ENCODE results near the gene DPP6.

- TF ChIP-seq, protein P1, sequence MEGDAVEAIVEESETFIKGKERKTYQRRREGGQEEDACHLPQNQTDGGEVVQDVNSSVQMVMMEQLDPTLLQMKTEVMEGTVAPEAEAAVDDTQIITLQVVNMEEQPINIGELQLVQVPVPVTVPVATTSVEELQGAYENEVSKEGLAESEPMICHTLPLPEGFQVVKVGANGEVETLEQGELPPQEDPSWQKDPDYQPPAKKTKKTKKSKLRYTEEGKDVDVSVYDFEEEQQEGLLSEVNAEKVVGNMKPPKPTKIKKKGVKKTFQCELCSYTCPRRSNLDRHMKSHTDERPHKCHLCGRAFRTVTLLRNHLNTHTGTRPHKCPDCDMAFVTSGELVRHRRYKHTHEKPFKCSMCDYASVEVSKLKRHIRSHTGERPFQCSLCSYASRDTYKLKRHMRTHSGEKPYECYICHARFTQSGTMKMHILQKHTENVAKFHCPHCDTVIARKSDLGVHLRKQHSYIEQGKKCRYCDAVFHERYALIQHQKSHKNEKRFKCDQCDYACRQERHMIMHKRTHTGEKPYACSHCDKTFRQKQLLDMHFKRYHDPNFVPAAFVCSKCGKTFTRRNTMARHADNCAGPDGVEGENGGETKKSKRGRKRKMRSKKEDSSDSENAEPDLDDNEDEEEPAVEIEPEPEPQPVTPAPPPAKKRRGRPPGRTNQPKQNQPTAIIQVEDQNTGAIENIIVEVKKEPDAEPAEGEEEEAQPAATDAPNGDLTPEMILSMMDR (IDR thresholded peaks at IDR 0.05) = no peak
- no peak for TF ChIP-seq FOXJ3 (CRISPR knock-in tag; IDR thresholded peaks at IDR 0.05)
- no peak for TF ChIP-seq MAX (IDR thresholded peaks at IDR 0.05; ENCODE audit: low read depth)
- no peak for TF ChIP-seq TAF1 (IDR thresholded peaks at IDR 0.05; ENCODE audit: borderline replicate concordance, low read depth, low read length)
- TF ChIP-seq, protein P2, sequence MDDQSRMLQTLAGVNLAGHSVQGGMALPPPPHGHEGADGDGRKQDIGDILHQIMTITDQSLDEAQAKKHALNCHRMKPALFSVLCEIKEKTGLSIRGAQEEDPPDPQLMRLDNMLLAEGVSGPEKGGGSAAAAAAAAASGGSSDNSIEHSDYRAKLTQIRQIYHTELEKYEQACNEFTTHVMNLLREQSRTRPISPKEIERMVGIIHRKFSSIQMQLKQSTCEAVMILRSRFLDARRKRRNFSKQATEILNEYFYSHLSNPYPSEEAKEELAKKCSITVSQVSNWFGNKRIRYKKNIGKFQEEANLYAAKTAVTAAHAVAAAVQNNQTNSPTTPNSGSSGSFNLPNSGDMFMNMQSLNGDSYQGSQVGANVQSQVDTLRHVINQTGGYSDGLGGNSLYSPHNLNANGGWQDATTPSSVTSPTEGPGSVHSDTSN (IDR thresholded peaks at IDR 0.05) = no peak
- TF ChIP-seq, protein P3, sequence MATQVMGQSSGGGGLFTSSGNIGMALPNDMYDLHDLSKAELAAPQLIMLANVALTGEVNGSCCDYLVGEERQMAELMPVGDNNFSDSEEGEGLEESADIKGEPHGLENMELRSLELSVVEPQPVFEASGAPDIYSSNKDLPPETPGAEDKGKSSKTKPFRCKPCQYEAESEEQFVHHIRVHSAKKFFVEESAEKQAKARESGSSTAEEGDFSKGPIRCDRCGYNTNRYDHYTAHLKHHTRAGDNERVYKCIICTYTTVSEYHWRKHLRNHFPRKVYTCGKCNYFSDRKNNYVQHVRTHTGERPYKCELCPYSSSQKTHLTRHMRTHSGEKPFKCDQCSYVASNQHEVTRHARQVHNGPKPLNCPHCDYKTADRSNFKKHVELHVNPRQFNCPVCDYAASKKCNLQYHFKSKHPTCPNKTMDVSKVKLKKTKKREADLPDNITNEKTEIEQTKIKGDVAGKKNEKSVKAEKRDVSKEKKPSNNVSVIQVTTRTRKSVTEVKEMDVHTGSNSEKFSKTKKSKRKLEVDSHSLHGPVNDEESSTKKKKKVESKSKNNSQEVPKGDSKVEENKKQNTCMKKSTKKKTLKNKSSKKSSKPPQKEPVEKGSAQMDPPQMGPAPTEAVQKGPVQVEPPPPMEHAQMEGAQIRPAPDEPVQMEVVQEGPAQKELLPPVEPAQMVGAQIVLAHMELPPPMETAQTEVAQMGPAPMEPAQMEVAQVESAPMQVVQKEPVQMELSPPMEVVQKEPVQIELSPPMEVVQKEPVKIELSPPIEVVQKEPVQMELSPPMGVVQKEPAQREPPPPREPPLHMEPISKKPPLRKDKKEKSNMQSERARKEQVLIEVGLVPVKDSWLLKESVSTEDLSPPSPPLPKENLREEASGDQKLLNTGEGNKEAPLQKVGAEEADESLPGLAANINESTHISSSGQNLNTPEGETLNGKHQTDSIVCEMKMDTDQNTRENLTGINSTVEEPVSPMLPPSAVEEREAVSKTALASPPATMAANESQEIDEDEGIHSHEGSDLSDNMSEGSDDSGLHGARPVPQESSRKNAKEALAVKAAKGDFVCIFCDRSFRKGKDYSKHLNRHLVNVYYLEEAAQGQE (IDR thresholded peaks at IDR 0.05; ENCODE audit: low read depth, low read length) = no peak
- TF ChIP-seq RAD21 (IDR thresholded peaks at IDR 0.05; ENCODE audit: low read length) = no peak
- TF ChIP-seq FOXM1 (IDR thresholded peaks at IDR 0.05; ENCODE audit: low read depth) = no peak
- no peak for TF ChIP-seq YY1 (IDR thresholded peaks at IDR 0.05; ENCODE audit: low read depth)
- no peak for TF ChIP-seq ZBTB33 (IDR thresholded peaks at IDR 0.05; ENCODE audit: borderline replicate concordance, low read depth)
- TF ChIP-seq RCOR1 (IDR thresholded peaks at IDR 0.05; ENCODE audit: low read length) = no peak
- TF ChIP-seq EZH2phosphoT487 (IDR thresholded peaks at IDR 0.05; ENCODE audit: borderline replicate concordance, low read depth) = no peak
- no peak for TF ChIP-seq POLR2AphosphoS5 (IDR thresholded peaks at IDR 0.05; ENCODE audit: low read depth, low read length)
- no peak for TF ChIP-seq GATA2 (CRISPR knock-in tag; IDR thresholded peaks at IDR 0.05)
These were observed 647.2 kb downstream of the DPP6 start for GRCh38 chr7:154699417-154699816.
